ENCODE data around the gene RAVER2.
"Not testable (repeated sequence)": the region's sequence is repeated elsewhere in the genome, so short reads cannot be mapped to it uniquely, and the experiment has no call there.

The RAVER2 gene

GRCh38 chr1:64811131-64811530 is 66.3 kb downstream of the RAVER2 start:
- no peak for DNase-seq (ENCODE audit: low spot score)

GRCh38 chr1:64814427-64814826 is 69.6 kb downstream of the RAVER2 start:
- DNase-seq (ENCODE audit: low spot score), result no peak

GRCh38 chr1:64817364-64817763 is 72.5 kb downstream of the RAVER2 start:
- not testable (repeated sequence) for DNase-seq (ENCODE audit: low spot score)

GRCh38 chr1:64820572-64820971 is 75.7 kb downstream of the RAVER2 start:
- DNase-seq (ENCODE audit: low spot score), result not testable (repeated sequence)

- no peak for DNase-seq (ENCODE audit: low spot score)
Observed at GRCh38 chr1:64822621-64823020, 77.7 kb downstream of the RAVER2 start.

GRCh38 chr1:64823691-64824476 is 79.0 kb downstream of the RAVER2 start:
- peak; percentile 68 for DNase-seq (ENCODE audit: low spot score)

- peak; percentile 18 for DNase-seq (ENCODE audit: low spot score)
Observed at GRCh38 chr1:64826991-64827390, 82.1 kb downstream of the RAVER2 start.

- DNase-seq (ENCODE audit: low spot score), result no peak
Observed at GRCh38 chr1:64828829-64829228, 84.0 kb downstream of the RAVER2 start.

GRCh38 chr1:64829411-64830029 is 84.6 kb downstream of the RAVER2 start:
- no peak for DNase-seq (ENCODE audit: low spot score)

- no peak for DNase-seq (ENCODE audit: low spot score)
Observed at GRCh38 chr1:64830030-64830651, 85.3 kb downstream of the RAVER2 start.

- no peak for DNase-seq (ENCODE audit: low spot score)
Observed at GRCh38 chr1:64834734-64835133, 89.9 kb downstream of the RAVER2 start.

GRCh38 chr1:64836802-64837201 is 91.9 kb downstream of the RAVER2 start:
- no peak for DNase-seq (ENCODE audit: low spot score)

GRCh38 chr1:64838486-64838885 is 93.6 kb downstream of the RAVER2 start:
- DNase-seq (ENCODE audit: low spot score), result no peak

- no peak for DNase-seq (ENCODE audit: low spot score)
Observed at GRCh38 chr1:64839261-64839660, 94.4 kb downstream of the RAVER2 start.

- DNase-seq (ENCODE audit: low spot score), result no peak
Observed at GRCh38 chr1:64839732-64840405, 95.0 kb downstream of the RAVER2 start.

GRCh38 chr1:64841330-64842065 is 96.6 kb downstream of the RAVER2 start:
- DNase-seq (ENCODE audit: low spot score), result no peak

- DNase-seq (ENCODE audit: low spot score), result no peak
Observed at GRCh38 chr1:64842224-64842623, 97.3 kb downstream of the RAVER2 start.

- DNase-seq (ENCODE audit: low spot score), result no peak
Observed at GRCh38 chr1:64843675-64844074, 98.8 kb downstream of the RAVER2 start.

- no peak for DNase-seq (ENCODE audit: low spot score)
Observed at GRCh38 chr1:64844175-64844574, 99.3 kb downstream of the RAVER2 start.

- no peak for DNase-seq (ENCODE audit: low spot score)
Observed at GRCh38 chr1:64844609-64845008, 99.7 kb downstream of the RAVER2 start.

GRCh38 chr1:64845831-64846425 is 101.1 kb downstream of the RAVER2 start:
- no peak for DNase-seq (ENCODE audit: low spot score)

All from CD4-positive, alpha-beta T cell treated with Interleukin-6 at 100 ng/mL for 8 hours (primary cell).